AG04449 (cell line): ENCODE measurements around the gene TMEM108.

Experiments used
- CTCF ChIA-PET: fragments of 350-600 bp; formaldehyde crosslinking; extraction: SDS; loops from one replicate; lab custom pipeline; 2021; ENCODE audit warnings: antibody characterized with exemption; lab: Yijun Ruan, JAX
- POLR2A ChIA-PET: fragments of 400-600, 350-600 bp; formaldehyde crosslinking; extraction: SDS; loops from one replicate; lab custom pipeline; 2020; ENCODE audit warnings: antibody characterized with exemption, inconsistent platforms; lab: Yijun Ruan, JAX
- DNase-seq: peaks from one replicate; pipeline ENCODE4 v3.0.0-alpha.2; 2010; ENCODE audit warnings: low read depth, low spot score
- H3K4me3 ChIP-seq: 2 replicates; pipeline ENCODE4 v1.5.1; 2011; ENCODE audit warnings: low read depth, mild to moderate bottlenecking, control low read depth, low read length
- CTCF ChIP-seq: IDR thresholded peaks from one replicate; pipeline ENCODE4 v1.5.1; 2011; ENCODE audit warnings: mild to moderate bottlenecking, moderate library complexity, low read length, control low read depth, inconsistent platforms; ENCODE audit not compliant: insufficient read depth; ENCODE audit errors: missing control alignments

Gene TMEM108

GRCh38 chr3:133303430-133303829 lies 265.2 kb downstream of the TMEM108 start:
- H3K4me3 ChIP-seq, result no peak overlapping the region
- no peak for TF ChIP-seq CTCF
- no peak for DNase-seq
- CTCF ChIA-PET, result interaction anchor here (0.6 to 1.0 kb wide), 2 partner anchors 41 to 263 kb away, joined by 3 to 4 read pairs; no protein-coding TSS in a partner anchor
- POLR2A ChIA-PET, result no interaction called here

GRCh38 chr3:133317866-133318265 lies 279.7 kb downstream of the TMEM108 start:
- no peak for TF ChIP-seq CTCF
- no peak for DNase-seq
- ChIA-PET POLR2A (interaction anchor here (0.6 kb wide), 1 partner anchor 13 kb away, joined by 3 read pairs; no protein-coding TSS in a partner anchor), CTCF (interaction anchor here (1.1 kb wide), 1 partner anchor 67 kb away, joined by 3 read pairs; no protein-coding TSS in a partner anchor)
- no peak overlapping the region for H3K4me3 ChIP-seq

- ChIA-PET POLR2A (no interaction called here), CTCF (no interaction called here)
- H3K4me3 ChIP-seq, result no peak overlapping the region
- TF ChIP-seq CTCF, result no peak
- no peak for DNase-seq
These were observed 290.2 kb downstream of the TMEM108 start for GRCh38 chr3:133328373-133328772.

- no peak for TF ChIP-seq CTCF
- ChIA-PET CTCF (no interaction called here), POLR2A (no interaction called here)
- no peak overlapping the region for H3K4me3 ChIP-seq
- no peak for DNase-seq
These were observed 291.4 kb downstream of the TMEM108 start for GRCh38 chr3:133329626-133330025.

- no peak for TF ChIP-seq CTCF
- H3K4me3 ChIP-seq, result no peak overlapping the region
- no peak for DNase-seq
- POLR2A ChIA-PET, result no interaction called here
- CTCF ChIA-PET, result no interaction called here
These were observed 291.9 kb downstream of the TMEM108 start for GRCh38 chr3:133330065-133330464.

GRCh38 chr3:133330522-133330921 lies 292.3 kb downstream of the TMEM108 start:
- ChIA-PET POLR2A (interaction anchor here (0.6 kb wide), 1 partner anchor 13 kb away, joined by 3 read pairs; no protein-coding TSS in a partner anchor), CTCF (no interaction called here)
- DNase-seq, result no peak
- no peak overlapping the region for H3K4me3 ChIP-seq
- no peak for TF ChIP-seq CTCF
